Gastroesophageal sphincter (tissue), 3 donors: ENCODE data around the gene CERS2.

ENCODE experiments used
- CTCF ChIP-seq, 4 experiments: fragments of 200-600 bp in 2 of 4; fragments of 450-650 bp in 2 of 4; sonication (generic) in 1 of 4; IDR thresholded peaks; one replicate each; pipeline ENCODE4 v1.5.1; 2017 to 2019; ENCODE audit warnings: antibody characterized with exemption in 4 of 4, mild to moderate bottlenecking in 2 of 4, moderate library complexity in 2 of 4
- EP300 ChIP-seq: sonication (generic); formaldehyde crosslinking; IDR thresholded peaks from one replicate; pipeline ENCODE4 v1.6.1; 2017; ENCODE audit warnings: antibody characterized with exemption, mild to moderate bottlenecking
- POLR2A ChIP-seq, 2 donors: fragments of 450-650 bp; IDR thresholded peaks; one replicate each; pipeline ENCODE4 v1.6.1; 2017; ENCODE audit warnings: antibody characterized with exemption in 2 of 2, mild to moderate bottlenecking in 2 of 2, moderate library complexity in 1 of 2
- POLR2AphosphoS5 ChIP-seq: sonication (generic); formaldehyde crosslinking; IDR thresholded peaks from one replicate; pipeline ENCODE4 v1.6.1; 2017; ENCODE audit warnings: antibody characterized with exemption

- TF ChIP-seq CTCF (IDR thresholded peaks at IDR 0.05) (peak in 3 of 4 experiments; percentile 52 to 65 (median 57)), POLR2A (IDR thresholded peaks at IDR 0.05) (peak; percentile 49 to 65), POLR2AphosphoS5 (peak; percentile 84), EP300 (no peak)
Observed at GRCh38 chr1:151006327-151007052, 31.9 kb upstream of the CERS2 start, which contains the start of gene MINDY1.
